ENCODE results near the gene ANO2. TPM values are rescaled to one million over a fixed set of nuclear protein-coding genes. Genes with fewer than 3 reads are reported as not detected.

The ANO2 gene
- total RNA-seq, 6 experiments from 2014 or later: 0.15 to 0.51 (median 0.25) TPM; not detected in 3

- TF ChIP-seq CTCF (IDR thresholded peaks at IDR 0.05): no peak
- Mint-ChIP-seq H3K36me3 (ENCODE audit: low read depth) (no peaks in the 10 kb centered on the region), H3K9me3 (peaks cover 4% of the 10 kb centered on the region; the same call in 1 of the 2 replicates), H3K27me3 (ENCODE audit: insufficient read depth) (peaks cover 4% of the 10 kb centered on the region), H3K4me1 (ENCODE audit: low read depth) (peaks cover 8% of the 10 kb centered on the region), H3K27ac (no peak overlapping the region), H3K4me3 (no peak overlapping the region)
- DNase-seq: peak; percentile 30
Measured at GRCh38 chr12:5694759-5695409, 250.2 kb downstream of the ANO2 start.

GRCh38 chr12:5692850-5693249, 252.2 kb downstream of the ANO2 start:
- Mint-ChIP-seq H3K9me3 (no peaks in the 10 kb centered on the region; the same call in 1 of the 2 replicates), H3K36me3 (ENCODE audit: low read depth) (no peaks in the 10 kb centered on the region), H3K27me3 (ENCODE audit: insufficient read depth) (peaks cover 7% of the 10 kb centered on the region), H3K4me1 (ENCODE audit: low read depth) (peaks cover 8% of the 10 kb centered on the region), H3K4me3 (no peak overlapping the region), H3K27ac (no peak overlapping the region)
- TF ChIP-seq CTCF (IDR thresholded peaks at IDR 0.05): no peak
- no peak for DNase-seq

- H3K36me3 Mint-ChIP-seq (ENCODE audit: low read depth): no peaks in the 10 kb centered on the region
- H3K4me1 Mint-ChIP-seq (ENCODE audit: low read depth): peaks cover 8% of the 10 kb centered on the region
- H3K9me3 Mint-ChIP-seq: no peaks in the 10 kb centered on the region; the same call in 1 of the 2 replicates
- H3K4me3 Mint-ChIP-seq: no peak overlapping the region
- no peak for TF ChIP-seq CTCF (IDR thresholded peaks at IDR 0.05)
- H3K27me3 Mint-ChIP-seq (ENCODE audit: insufficient read depth): peaks cover 5% of the 10 kb centered on the region
- H3K27ac Mint-ChIP-seq: no peak overlapping the region
- DNase-seq: no peak
Measured at GRCh38 chr12:5691943-5692342, 253.1 kb downstream of the ANO2 start.

- Mint-ChIP-seq H3K4me3 (no peak overlapping the region), H3K27me3 (ENCODE audit: insufficient read depth) (peaks cover 5% of the 10 kb centered on the region), H3K36me3 (ENCODE audit: low read depth) (no peaks in the 10 kb centered on the region), H3K27ac (no peak overlapping the region), H3K9me3 (no peaks in the 10 kb centered on the region; the same call in 1 of the 2 replicates), H3K4me1 (ENCODE audit: low read depth) (peaks cover 7% of the 10 kb centered on the region)
- no peak for TF ChIP-seq CTCF (IDR thresholded peaks at IDR 0.05)
- no peak for DNase-seq
Measured at GRCh38 chr12:5690240-5690639, 254.8 kb downstream of the ANO2 start.

GRCh38 chr12:5689773-5690172, 255.3 kb downstream of the ANO2 start:
- H3K27me3 Mint-ChIP-seq (ENCODE audit: insufficient read depth): peaks cover 5% of the 10 kb centered on the region
- H3K9me3 Mint-ChIP-seq: no peaks in the 10 kb centered on the region; the same call in 1 of the 2 replicates
- peaks cover 2% of the 10 kb centered on the region for H3K4me1 Mint-ChIP-seq (ENCODE audit: low read depth)
- H3K27ac Mint-ChIP-seq: no peak overlapping the region
- TF ChIP-seq CTCF (IDR thresholded peaks at IDR 0.05): no peak
- H3K36me3 Mint-ChIP-seq (ENCODE audit: low read depth): no peaks in the 10 kb centered on the region
- DNase-seq: no peak
- no peak overlapping the region for H3K4me3 Mint-ChIP-seq

Data from HFFc6 (cell line).